HCT116 (cell line): Measurements from ENCODE around the gene ITGAL.

Source experiments
- EZH2 ChIP-seq: fragments of 200-600 bp; sonication (generic); IDR thresholded peaks from 2 replicates; pipeline ENCODE4 v1.6.1; 2017; ENCODE audit warnings: antibody characterized with exemption, mixed run types
- POLR2AphosphoS5 ChIP-seq: IDR thresholded peaks from 2 replicates; pipeline ENCODE4 v1.6.1; 2011; ENCODE audit warnings: mild to moderate bottlenecking, low read depth, low read length, moderate library complexity
- RAD21 ChIP-seq: IDR thresholded peaks from 2 replicates; pipeline ENCODE4 v1.6.1; 2012; ENCODE audit warnings: low read depth, mild to moderate bottlenecking
- SIN3A ChIP-seq: IDR thresholded peaks from 2 replicates; pipeline ENCODE4 v1.6.1; 2012; ENCODE audit warnings: low read depth
- SP1 ChIP-seq: IDR thresholded peaks from 2 replicates; pipeline ENCODE4 v1.6.1; 2012; ENCODE audit warnings: low read depth
- YY1 ChIP-seq: IDR thresholded peaks from 2 replicates; pipeline ENCODE4 v1.6.1; 2011; ENCODE audit warnings: low read length, low read depth, moderate library complexity, mild to moderate bottlenecking; ENCODE audit not compliant: insufficient replicate concordance; ENCODE audit errors: extremely low read depth
- ZNF274 ChIP-seq: fragments of 200-500 bp; sonication (Bioruptor generic); IDR thresholded peaks from 2 replicates; pipeline ENCODE4 v1.6.1; 2014; ENCODE audit warnings: mild to moderate bottlenecking, low read depth, low read length, inconsistent platforms
- TF ChIP-seq, protein P1 (sequence below), 3 experiments: fragments of 200-600 bp in 1 of 3; sonication (generic) in 1 of 3; IDR thresholded peaks in 2 of 3; conservative IDR thresholded peaks in 1 of 3; 2 replicates each; pipeline ENCODE4 v1.5.1; 2012 to 2017; ENCODE audit warnings: low read depth in 2 of 3, low read length in 2 of 3, antibody characterized with exemption in 1 of 3, borderline replicate concordance in 1 of 3, control low read depth in 1 of 3, mild to moderate bottlenecking in 1 of 3, mixed read lengths in 1 of 3, mixed run types in 1 of 3, moderate library complexity in 1 of 3; ENCODE audit not compliant: insufficient read depth in 1 of 3
- TF ChIP-seq, protein P2 (sequence below): IDR thresholded peaks from 2 replicates; pipeline ENCODE4 v1.6.1; 2012

DNA sequence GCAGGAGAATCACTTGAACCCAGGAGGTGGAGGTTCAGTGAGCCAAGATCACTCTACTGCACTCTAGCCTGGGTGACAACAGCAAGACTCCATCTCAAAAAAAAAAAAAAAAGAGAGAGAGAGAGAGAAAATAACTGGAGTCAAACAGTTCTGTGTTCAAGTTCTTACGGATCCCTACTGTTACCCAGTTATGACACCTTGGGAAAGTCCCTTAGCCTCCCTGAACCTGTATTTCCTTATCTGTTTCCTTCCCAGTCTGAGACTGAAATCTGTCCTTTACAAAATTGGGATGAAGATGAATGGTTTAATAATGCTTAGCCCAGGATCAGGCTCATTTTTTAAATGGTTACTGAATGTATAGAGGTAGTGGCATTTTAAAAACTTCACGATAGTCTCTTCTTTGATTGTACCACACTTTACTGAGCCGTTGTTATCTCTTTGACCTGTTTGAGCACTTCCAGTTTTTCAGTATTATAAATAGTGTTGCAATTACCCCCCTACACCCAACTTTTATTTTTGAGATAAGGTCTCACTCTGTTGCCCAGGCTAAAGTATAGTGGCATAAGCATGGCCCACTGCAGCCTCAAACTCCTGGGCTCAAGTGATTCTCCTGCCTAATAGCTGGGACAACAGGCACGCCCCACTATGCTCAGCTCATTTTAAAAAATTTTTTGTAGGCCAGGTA, 36.7 kb downstream of the ITGAL start:
- TF ChIP-seq, protein P1, sequence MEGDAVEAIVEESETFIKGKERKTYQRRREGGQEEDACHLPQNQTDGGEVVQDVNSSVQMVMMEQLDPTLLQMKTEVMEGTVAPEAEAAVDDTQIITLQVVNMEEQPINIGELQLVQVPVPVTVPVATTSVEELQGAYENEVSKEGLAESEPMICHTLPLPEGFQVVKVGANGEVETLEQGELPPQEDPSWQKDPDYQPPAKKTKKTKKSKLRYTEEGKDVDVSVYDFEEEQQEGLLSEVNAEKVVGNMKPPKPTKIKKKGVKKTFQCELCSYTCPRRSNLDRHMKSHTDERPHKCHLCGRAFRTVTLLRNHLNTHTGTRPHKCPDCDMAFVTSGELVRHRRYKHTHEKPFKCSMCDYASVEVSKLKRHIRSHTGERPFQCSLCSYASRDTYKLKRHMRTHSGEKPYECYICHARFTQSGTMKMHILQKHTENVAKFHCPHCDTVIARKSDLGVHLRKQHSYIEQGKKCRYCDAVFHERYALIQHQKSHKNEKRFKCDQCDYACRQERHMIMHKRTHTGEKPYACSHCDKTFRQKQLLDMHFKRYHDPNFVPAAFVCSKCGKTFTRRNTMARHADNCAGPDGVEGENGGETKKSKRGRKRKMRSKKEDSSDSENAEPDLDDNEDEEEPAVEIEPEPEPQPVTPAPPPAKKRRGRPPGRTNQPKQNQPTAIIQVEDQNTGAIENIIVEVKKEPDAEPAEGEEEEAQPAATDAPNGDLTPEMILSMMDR (IDR thresholded peaks at IDR 0.05 in 2 of 3, conservative IDR thresholded peaks at IDR 0.05 in 1 of 3; ENCODE audit: borderline replicate concordance in 1 of 3, insufficient read depth in 1 of 3, low read depth in 2 of 3, low read length in 2 of 3), result no peak
- TF ChIP-seq POLR2AphosphoS5, result no peak
- no peak for TF ChIP-seq YY1
- TF ChIP-seq RAD21, result no peak
- no peak for TF ChIP-seq SP1
- TF ChIP-seq, protein P2, sequence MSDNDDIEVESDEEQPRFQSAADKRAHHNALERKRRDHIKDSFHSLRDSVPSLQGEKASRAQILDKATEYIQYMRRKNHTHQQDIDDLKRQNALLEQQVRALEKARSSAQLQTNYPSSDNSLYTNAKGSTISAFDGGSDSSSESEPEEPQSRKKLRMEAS, result no peak
- no peak for TF ChIP-seq EZH2
- no peak for TF ChIP-seq SIN3A
- TF ChIP-seq ZNF274, result no peak
